GM21447 (cell line): Measurements from ENCODE around the gene MITF.

Experiments
- ATAC-seq: cut with Tn5 transposase; IDR thresholded peaks from one replicate; pipeline ENCODE4 v1.9.1; 2021; ENCODE audit not compliant: unreplicated experiment

MITF gene

GRCh38 chr3:70000563-70001081 is 261.4 kb downstream of the MITF start:
- ATAC-seq = no peak

- ATAC-seq = no peak
Measured at GRCh38 chr3:70003119-70003518, 263.9 kb downstream of the MITF start.

GRCh38 chr3:70006089-70006488 is 266.8 kb downstream of the MITF start:
- ATAC-seq = no peak

- no peak for ATAC-seq
Measured at GRCh38 chr3:70010346-70010745, 271.1 kb downstream of the MITF start.

- ATAC-seq = no peak
Measured at GRCh38 chr3:70011582-70011981, 272.3 kb downstream of the MITF start.
